ENCODE data around the gene SRSF5. TPM values are rescaled to one million over a fixed set of nuclear protein-coding genes. Genes with fewer than 3 reads are reported as not detected.
A peak's percentile ranks its signal among the peaks of the same experiment; 100 is the strongest.

Gene SRSF5
- total RNA-seq, 1 experiment from 2014 or later: 389 TPM

DNA sequence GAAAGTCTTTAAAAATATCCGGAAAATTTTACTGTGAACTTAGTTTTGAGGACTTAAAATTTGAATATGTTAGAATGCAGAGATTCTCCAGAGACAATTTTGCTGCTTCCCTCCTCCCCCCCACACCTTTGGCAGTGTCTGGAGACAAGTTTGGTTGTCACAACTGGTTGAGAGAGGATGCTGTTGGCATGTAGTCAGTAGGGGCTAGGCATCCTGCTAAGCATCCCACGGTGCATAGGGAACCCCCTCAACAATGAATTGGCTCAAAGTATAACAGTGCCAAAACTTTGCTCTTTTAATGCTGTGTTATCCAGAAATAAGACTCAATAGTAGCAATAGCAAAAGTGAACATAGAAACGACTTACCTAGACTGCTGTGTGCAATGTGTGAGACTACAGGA, 3.6 kb downstream of the SRSF5 start:
- no peak overlapping the region for H2AFZ ChIP-seq (ENCODE audit: low read length)
- Mint-ChIP-seq H3K27ac (peak overlapping the region in 2 of 3 experiments; percentile 7 to 24; a peak in 1 of 7 replicates), H3K27me3 (ENCODE audit: low read depth) (no peaks in the 10 kb centered on the region; the same call in none of the 2 replicates), H3K9me3 (no peaks in the 10 kb centered on the region), H3K4me3 (no peak overlapping the region), H3K36me3 (ENCODE audit: insufficient read depth in 1 of 3, low read depth in 3 of 3) (peaks cover 64 to 79% (median 78%) of the 10 kb centered on the region in 3 experiments), H3K4me1 (peaks cover 19 to 29% of the 10 kb centered on the region in 2 experiments)
- no peak overlapping the region for H3K56ac ChIP-seq (ENCODE audit: insufficient read length, low read depth, low read length)
- DNase-seq: no peak
- H2BK5ac ChIP-seq (ENCODE audit: insufficient read length, low read length): no peak overlapping the region
- peaks cover 3% of the 10 kb centered on the region; the same call in 1 of the 2 replicates for H3K79me2 ChIP-seq (ENCODE audit: insufficient read depth, low read length)
- no peak overlapping the region for H3K14ac ChIP-seq (ENCODE audit: insufficient read depth, low read length)
- no peak overlapping the region for H4K8ac ChIP-seq (replicated peaks; ENCODE audit: insufficient read length, low read depth, low read length)
- peaks cover 6% of the 10 kb centered on the region for H3K23me2 ChIP-seq (ENCODE audit: insufficient read length, low read depth, low read length, poor library complexity, severe bottlenecking)
- no peak overlapping the region for H3K23ac ChIP-seq (ENCODE audit: insufficient read length, low read depth, low read length)
- no peak overlapping the region for H2BK120ac ChIP-seq (ENCODE audit: low read depth, low read length, poor library complexity, severe bottlenecking)
- TF ChIP-seq, protein P1, sequence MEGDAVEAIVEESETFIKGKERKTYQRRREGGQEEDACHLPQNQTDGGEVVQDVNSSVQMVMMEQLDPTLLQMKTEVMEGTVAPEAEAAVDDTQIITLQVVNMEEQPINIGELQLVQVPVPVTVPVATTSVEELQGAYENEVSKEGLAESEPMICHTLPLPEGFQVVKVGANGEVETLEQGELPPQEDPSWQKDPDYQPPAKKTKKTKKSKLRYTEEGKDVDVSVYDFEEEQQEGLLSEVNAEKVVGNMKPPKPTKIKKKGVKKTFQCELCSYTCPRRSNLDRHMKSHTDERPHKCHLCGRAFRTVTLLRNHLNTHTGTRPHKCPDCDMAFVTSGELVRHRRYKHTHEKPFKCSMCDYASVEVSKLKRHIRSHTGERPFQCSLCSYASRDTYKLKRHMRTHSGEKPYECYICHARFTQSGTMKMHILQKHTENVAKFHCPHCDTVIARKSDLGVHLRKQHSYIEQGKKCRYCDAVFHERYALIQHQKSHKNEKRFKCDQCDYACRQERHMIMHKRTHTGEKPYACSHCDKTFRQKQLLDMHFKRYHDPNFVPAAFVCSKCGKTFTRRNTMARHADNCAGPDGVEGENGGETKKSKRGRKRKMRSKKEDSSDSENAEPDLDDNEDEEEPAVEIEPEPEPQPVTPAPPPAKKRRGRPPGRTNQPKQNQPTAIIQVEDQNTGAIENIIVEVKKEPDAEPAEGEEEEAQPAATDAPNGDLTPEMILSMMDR (conservative IDR thresholded peaks at IDR 0.05): no peak
- H3K27me3 ChIP-seq (ENCODE audit: insufficient read depth, low read length): no peaks in the 10 kb centered on the region
- no peak overlapping the region for H2BK15ac ChIP-seq (ENCODE audit: low read depth, low read length)
- no peak overlapping the region for H4K5ac ChIP-seq (ENCODE audit: insufficient read length, low read depth, low read length)
- H3K9me3 ChIP-seq (ENCODE audit: control insufficient read depth, low read depth, low read length): no peaks in the 10 kb centered on the region
- H4K20me1 ChIP-seq (ENCODE audit: control insufficient read depth, insufficient read depth, insufficient read length): no peaks in the 10 kb centered on the region
- no peak overlapping the region for H3K4me2 ChIP-seq (ENCODE audit: insufficient read depth, insufficient read length, low read length)
- H3K27ac ChIP-seq (ENCODE audit: insufficient read length, low read depth, low read length): no peak overlapping the region
- no peak overlapping the region for H3K4ac ChIP-seq (ENCODE audit: low read depth, low read length)
- H4K91ac ChIP-seq (ENCODE audit: insufficient read length, low read depth, low read length): no peak overlapping the region
- H3K18ac ChIP-seq (ENCODE audit: insufficient read length, low read depth, low read length): no peak overlapping the region
- no peak overlapping the region for H3K9ac ChIP-seq (ENCODE audit: extremely low read depth, insufficient read length, low read length)
- no CpG with 5 or more reads among the region's 3 CpGs for WGBS (ENCODE audit: extremely low coverage, insufficient read length, low lambda C conversion rate)
- peaks cover 6% of the 10 kb centered on the region for H3K79me1 ChIP-seq (ENCODE audit: insufficient read depth, low read depth, low read length, poor library complexity, severe bottlenecking)
- H2BK12ac ChIP-seq (ENCODE audit: insufficient read length, low read depth, low read length): no peak overlapping the region
- no peak overlapping the region for H3T11ph ChIP-seq (ENCODE audit: low read length)
- no peak overlapping the region for H2BK20ac ChIP-seq (ENCODE audit: low read depth, low read length, poor library complexity, severe bottlenecking)
- no peak overlapping the region for H2AK5ac ChIP-seq (ENCODE audit: insufficient read length, low read length)
- H3K4me1 ChIP-seq (ENCODE audit: insufficient read depth, low read length): no peaks in the 10 kb centered on the region
